ENCODE measurements around the gene PPFIA3.

The PPFIA3 gene

DNA sequence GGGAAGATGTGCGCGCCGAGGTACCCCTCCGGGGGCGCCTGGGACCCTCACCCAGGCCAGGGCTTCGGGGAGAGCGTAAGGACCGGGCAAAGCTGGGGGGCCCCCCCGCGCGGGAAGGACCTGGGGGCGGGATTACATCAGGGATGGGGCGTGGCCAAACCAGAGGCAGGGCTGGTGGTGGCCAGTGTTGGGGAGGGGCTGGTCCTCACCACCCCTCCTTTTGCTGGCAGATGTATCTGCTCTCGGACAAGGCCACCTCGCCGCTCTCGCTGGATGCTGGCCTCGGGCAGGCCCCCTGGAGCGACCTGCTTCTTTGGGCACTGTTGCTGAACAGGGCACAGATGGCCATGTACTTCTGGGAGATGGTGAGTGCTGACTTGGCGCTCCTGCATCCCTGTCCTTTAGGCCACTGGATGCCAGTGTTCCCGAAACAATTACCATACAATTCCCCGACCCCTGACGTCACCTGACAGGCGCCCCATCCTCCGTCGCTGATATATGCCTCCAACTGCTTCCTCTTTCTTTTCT lies 63.6 kb downstream of the PPFIA3 start:
- DNase-seq (ENCODE audit: low read depth): no peak

DNA sequence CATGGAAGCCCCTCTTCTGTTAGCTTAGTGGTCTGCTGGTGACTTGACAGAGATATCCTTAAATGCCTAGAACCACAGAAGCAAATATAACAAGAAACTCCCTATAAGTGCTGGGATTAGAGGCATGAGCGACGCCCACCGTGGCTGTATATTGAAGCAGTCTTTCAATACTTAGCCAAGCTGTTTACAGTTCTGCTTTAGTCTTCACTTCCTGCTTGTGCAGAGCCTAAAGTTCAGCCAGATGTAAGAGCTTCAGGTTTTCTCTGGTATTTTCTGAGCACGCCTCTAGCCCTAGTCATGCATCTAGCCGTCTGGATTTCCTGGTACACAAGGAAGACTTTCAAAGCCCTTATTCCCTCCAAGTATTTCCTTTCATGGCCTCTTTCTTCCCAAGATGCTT lies 66.8 kb downstream of the PPFIA3 start:
- no peak for DNase-seq (ENCODE audit: low read depth)

DNA sequence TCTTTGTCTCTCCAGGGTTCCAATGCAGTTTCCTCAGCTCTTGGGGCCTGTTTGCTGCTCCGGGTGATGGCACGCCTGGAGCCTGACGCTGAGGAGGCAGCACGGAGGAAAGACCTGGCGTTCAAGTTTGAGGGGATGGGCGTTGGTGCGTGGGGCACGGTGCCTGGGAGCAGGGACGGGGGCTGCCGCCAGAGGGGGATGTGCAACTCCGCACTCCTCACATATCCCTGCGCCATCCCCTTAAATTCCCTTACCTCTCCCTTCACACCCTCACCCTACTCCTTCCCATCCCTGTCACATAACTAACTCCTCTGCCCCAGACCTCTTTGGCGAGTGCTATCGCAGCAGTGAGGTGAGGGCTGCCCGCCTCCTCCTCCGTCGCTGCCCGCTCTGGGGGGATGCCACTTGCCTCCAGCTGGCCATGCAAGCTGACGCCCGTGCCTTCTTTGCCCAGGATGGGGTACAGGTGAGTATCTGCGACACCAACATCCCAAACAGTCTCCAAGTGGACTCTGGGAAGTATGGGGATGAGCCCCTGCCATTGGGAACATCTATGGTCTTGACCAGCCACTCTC lies 69.4 kb downstream of the PPFIA3 start:
- no peak for DNase-seq (ENCODE audit: low read depth)

DNA sequence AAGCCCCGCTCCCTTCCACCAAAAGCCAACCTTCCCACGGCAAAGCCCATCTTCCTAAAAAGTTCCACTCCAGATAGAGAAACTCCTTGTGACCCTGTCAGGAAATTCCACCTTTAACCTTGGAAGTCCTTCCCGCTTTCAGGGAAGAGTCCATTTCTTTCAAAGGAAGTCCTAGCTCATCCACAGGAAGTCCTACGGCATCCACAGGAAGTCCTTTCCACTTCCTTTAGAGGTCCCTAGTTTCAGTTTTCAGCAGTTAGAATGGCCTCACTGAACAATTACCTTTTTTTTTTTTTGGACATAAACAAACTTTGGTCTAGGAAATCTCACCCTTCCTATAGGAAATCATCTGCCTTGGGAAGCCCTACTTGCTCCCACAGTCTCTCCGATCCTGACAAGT lies 69.9 kb downstream of the PPFIA3 start:
- no peak for DNase-seq (ENCODE audit: low read depth)

DNA sequence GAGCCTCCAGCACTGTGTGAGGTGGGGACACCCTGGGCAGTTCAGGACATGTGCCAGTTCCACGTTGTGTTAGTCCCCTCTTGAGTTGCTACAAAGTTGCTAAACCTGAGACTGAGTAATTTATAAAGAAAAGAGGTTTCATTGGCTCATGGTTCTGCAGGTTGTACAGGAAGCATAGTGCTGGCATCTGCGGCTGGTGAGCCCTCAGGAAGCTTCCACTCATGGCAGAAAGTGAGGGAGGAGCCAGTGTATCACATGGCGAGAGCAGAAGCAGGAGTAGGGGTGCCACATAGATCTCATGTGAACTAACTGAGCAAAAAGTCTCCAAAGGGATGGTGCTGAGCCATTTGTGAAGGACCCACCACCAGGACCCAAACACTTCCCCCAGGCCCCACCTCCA lies 71.4 kb downstream of the PPFIA3 start:
- no peak for DNase-seq (ENCODE audit: low read depth)

DNA sequence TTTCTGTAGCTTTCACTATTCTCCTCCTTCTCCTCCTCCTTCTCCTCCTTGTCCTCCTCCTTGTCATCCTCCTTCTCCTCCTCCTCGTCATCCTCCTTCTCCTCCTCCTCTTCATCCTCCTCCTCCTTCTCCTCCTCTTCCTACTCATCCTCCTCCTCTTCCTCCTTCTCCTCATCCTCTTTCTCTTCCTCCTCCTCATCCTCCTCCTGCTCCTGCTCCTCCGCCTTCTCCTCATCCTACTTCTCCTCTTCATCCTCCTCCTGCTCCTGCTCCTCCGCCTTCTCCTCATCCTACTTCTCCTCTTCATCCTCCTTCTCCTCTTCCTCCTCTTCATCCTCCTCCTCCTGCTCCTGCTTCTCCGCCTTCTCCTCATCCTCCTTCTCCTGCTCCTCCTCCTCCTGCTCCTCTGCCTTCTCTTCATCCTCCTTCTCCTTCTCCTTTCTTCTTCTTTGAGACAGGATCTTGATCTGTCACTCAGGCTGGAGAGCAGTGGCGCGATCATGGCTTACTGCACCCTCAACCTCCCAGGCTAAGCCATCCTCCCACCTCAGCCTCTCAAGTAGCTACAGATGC lies 74.6 kb downstream of the PPFIA3 start:
- no peak for DNase-seq (ENCODE audit: low read depth)

DNA sequence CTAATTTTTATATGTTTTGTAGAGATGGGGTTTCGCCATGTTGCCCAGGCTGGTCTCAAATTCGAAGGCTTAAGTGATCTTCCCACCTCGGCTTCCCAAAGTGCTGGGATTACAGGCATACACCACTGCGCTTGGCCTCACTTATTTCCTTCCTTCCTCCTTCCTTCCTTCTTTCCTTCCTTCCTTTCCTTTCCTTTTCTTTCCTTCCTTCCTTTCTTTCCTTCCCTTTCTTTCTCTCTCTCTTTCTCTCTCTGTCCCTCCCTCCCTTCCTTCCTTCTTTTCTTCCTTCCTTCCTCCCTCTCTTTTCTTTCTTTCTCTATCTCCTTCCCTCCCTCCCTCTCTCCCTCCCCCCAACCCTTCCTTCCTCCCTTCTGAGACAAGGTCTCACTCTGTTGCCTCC lies 75.1 kb downstream of the PPFIA3 start:
- DNase-seq (ENCODE audit: low read depth): no peak

DNA sequence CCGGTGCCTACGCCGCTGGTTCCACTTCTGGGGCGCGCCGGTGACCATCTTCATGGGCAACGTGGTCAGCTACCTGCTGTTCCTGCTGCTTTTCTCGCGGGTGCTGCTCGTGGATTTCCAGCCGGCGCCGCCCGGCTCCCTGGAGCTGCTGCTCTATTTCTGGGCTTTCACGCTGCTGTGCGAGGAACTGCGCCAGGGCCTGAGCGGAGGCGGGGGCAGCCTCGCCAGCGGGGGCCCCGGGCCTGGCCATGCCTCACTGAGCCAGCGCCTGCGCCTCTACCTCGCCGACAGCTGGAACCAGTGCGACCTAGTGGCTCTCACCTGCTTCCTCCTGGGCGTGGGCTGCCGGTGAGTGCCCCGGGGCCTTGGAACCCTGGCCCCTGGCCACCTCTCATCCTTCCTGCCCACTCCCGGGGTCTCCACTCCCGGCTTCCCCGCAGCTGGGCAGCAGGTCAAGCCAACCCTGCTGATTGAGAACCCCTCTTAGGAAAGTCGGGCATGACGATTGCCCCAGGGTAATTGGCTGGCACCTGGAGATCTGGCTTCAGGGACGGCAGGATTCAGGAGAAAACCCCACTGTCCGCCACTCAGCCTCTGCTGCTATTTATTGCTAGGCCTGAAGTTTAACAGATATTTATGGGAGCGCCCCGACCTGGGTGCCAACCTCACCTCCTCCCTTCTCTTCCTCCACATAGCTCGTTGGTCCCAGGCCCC lies 77.3 kb downstream of the PPFIA3 start:
- no peak for DNase-seq (ENCODE audit: low read depth)

DNA sequence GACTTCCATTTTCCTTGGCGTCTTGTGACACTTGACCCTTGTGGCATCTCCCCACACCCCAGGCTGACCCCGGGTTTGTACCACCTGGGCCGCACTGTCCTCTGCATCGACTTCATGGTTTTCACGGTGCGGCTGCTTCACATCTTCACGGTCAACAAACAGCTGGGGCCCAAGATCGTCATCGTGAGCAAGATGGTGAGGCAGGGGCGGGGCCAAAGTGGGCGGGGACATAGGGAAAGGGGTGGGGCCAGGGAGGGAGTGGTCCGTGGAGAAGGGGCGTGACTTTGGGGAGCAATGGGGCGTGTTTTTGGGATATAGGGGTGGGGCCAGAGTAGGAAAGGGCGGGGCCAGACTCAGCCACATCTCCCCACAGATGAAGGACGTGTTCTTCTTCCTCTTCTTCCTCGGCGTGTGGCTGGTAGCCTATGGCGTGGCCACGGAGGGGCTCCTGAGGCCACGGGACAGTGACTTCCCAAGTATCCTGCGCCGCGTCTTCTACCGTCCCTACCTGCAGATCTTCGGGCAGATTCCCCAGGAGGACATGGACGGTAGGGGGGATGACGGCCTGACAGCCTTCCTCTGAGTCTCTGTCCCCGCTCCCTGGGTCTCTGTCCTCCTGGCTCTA lies 81.0 kb downstream of the PPFIA3 start:
- no peak for DNase-seq (ENCODE audit: low read depth)

Measured in activated gamma-delta T cell treated with anti-CD3 and anti-CD28 coated beads, Interleukin-2, amount 50 U/mL, for 16 hours (primary cell).